Measurements from ENCODE around the gene CDC14B.
"Not testable (repeated sequence)": the region's sequence is repeated elsewhere in the genome, so short reads cannot be mapped to it uniquely, and the experiment has no call there.

CDC14B gene

GRCh38 chr9:96532173-96532572 lies 87.5 kb downstream of the CDC14B start:
- no peak for DNase-seq

DNA sequence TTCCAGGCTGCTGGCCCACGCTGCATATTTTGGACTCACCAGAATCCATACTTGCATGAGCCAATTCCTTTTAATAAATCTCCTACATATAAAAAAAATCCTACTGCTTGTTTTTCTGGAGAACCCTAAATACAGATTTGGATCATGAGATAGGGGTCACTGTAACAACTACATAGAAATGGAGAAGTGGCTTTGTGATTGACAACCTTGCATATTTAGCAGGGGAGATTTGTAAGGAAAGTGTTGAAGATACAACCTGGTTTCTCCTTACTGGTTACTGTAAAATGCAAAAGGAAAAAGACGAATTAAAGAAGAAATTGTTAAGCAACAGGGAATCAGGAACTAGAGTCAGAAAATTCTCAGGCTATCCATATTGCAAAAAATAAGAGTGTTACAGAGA lies 94.9 kb downstream of the CDC14B start:
- no peak for DNase-seq

GRCh38 chr9:96524045-96524444 lies 95.6 kb downstream of the CDC14B start:
- DNase-seq = no peak

GRCh38 chr9:96523374-96523773 lies 96.3 kb downstream of the CDC14B start:
- DNase-seq = no peak

DNA sequence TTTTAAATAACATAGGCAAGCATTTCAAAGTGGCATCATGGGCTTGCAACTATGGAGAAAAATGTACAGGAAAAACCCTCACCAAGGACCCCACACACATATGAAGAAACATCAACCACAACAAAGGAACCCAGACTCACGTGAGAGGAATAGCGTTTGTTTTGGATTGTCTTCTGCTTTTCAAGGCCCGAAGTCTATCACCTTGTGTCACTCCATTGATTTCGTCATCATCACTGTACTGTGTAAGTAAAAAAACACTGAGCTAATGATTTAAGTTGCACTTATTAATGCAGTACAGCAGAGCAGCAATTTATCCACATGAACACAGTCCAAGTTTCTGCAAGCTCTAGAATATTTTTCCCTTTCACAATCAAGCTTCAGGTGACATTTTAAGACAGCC lies 97.3 kb downstream of the CDC14B start:
- DNase-seq = no peak

- no peak for DNase-seq
Observed at GRCh38 chr9:96519787-96520186, 99.9 kb downstream of the CDC14B start.

GRCh38 chr9:96519095-96519494 lies 100.5 kb downstream of the CDC14B start:
- no peak for DNase-seq

- no peak for DNase-seq
Observed at GRCh38 chr9:96515621-96516470, 103.8 kb downstream of the CDC14B start.

- DNase-seq = no peak
Observed at GRCh38 chr9:96514800-96515158, 104.9 kb downstream of the CDC14B start.

- no peak for DNase-seq
Observed at GRCh38 chr9:96514108-96514799, 105.4 kb downstream of the CDC14B start.

DNA sequence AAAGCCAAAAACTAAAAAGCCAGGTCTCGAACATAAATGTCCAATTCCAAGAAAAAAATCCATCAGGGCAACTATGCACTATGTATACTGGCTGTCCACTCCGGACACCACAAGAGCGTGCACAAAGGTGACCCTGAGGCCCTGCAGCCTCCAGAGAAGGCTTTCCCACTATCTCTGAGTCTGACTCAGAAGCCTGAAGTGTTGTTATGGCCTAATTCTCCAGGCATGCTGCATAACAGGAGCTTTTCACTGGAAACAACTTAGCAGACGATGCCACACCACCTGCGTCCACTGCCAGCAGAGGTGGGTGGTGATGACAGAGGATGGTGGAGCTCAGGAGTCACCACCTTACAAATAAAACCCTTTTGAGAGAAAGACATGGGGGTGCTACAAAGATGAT lies 106.0 kb downstream of the CDC14B start:
- no peak for DNase-seq

- no peak for DNase-seq
Observed at GRCh38 chr9:96512240-96512639, 107.4 kb downstream of the CDC14B start.

DNA sequence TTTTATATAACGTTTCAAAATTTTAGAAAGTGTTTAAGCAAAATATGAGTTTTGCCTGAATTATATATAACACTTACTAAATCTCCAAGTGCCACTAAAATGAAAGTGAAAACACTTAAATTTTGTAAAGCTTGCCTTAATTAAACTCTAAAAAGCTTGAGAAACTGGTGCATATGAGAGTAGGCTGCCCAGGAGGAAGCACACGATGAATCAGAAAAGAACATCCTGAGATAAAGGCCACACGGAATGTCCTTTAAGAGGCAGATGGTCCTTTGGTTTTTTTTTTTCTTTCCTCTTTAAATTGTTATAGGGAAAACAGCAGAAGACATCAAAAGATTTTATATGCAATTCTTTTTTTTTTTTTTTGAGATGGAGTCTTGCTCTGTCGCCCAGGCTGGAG lies 109.4 kb downstream of the CDC14B start:
- DNase-seq = no peak

GRCh38 chr9:96509848-96510247 lies 109.8 kb downstream of the CDC14B start:
- no peak for DNase-seq

- no peak for DNase-seq
Observed at GRCh38 chr9:96509026-96509425, 110.6 kb downstream of the CDC14B start.

- no peak for DNase-seq
Observed at GRCh38 chr9:96508227-96508940, 111.3 kb downstream of the CDC14B start.

DNA sequence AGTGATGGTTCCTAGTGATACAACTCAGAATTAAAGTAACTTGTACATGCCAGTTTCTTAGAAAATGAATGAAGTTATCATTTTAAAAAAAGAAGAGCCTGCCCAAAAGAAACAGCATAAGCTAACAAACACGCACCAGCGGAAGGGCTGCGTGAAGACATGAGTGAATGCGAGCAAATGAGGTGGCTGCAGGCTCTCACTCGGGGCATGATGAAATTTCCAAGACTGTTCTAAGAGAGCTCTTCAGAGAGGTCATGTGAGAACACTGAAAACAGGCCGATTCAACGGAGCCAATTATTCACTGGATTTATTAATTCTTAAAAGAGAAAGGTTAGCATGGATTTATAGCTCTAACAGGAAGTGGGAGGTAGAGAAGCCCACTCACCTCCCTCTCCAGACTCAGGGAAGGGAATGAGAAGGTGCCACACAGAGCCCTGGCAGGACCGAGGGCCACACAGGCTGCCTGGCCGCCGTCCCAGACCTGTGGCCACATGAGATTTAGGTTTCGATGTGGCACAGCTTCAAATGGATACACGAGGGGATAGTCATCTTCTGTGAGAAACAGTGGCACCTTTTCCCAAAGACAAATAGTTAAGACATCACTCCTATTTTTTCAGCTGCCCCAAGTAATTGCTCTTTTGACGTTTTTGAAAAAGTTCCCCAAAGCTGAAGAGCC lies 114.2 kb downstream of the CDC14B start:
- DNase-seq = no peak

DNA sequence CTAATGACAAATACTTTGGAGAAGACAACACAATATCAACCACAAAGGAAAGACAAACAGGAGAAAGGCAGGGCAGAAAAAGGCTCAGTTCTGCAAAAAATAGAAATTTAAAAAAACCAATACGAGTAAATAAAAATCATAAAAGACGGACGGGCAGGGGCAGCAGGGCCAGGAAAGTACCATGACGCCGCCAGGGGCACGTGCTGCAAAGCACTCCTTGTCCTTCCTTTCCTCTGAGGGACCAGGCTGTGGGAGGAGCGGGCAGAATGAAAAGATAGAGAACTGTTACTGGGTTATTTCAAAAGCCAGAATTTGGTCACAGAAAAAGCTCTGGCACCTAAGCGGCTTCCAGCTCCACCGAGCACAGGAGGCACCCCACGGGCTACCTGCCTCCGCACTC lies 115.7 kb downstream of the CDC14B start:
- DNase-seq = no peak

DNA sequence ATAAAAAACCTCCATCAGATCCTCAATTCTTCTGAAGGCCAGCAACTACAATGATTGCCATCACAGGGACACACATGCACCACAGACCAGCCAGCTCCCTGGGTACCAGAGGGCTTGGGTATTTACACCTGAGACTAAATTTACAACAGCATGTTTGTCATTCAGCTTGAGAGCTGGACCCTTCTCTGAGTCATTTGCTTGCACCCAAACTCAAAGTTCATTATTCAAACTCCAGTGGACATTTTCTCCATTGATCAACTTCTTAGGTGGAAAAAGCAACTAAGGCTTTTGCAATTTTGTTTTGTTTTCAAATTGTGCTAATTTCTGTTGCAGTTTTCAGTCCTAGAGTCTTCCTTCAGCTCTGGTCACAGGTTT lies 116.3 kb downstream of the CDC14B start:
- not testable (repeated sequence) for DNase-seq

GRCh38 chr9:96502539-96503373 lies 116.9 kb downstream of the CDC14B start:
- DNase-seq = no peak

GRCh38 chr9:96501633-96502538 lies 117.8 kb downstream of the CDC14B start:
- DNase-seq = no peak
